GM18951 (cell line): ENCODE measurements around the gene MBOAT7.

ENCODE experiments used
- POLR2A ChIP-seq: IDR thresholded peaks from 4 replicates; pipeline ENCODE4 v1.6.1; 2011; ENCODE audit warnings: mild to moderate bottlenecking; ENCODE audit not compliant: insufficient read length, insufficient read depth; ENCODE audit errors: extremely low read depth
- in situ Hi-C: fragments of 300-500 bp; cut with MboI; formaldehyde crosslinking; loops from one replicate; pipeline ENCODE4 v1.12.0; 2022; ENCODE audit warnings: low sequenced_read_pairs, mixed read lengths, inconsistent platforms; ENCODE audit not compliant: unreplicated experiment

Gene MBOAT7

GRCh38 chr19:54142166-54142780, 47.1 kb downstream of the MBOAT7 start:
- in situ Hi-C loops = no loop called here
- TF ChIP-seq POLR2A = no peak

GRCh38 chr19:54141356-54141755, 48.0 kb downstream of the MBOAT7 start:
- in situ Hi-C loops = no loop called here
- no peak for TF ChIP-seq POLR2A

GRCh38 chr19:54138489-54139256, 50.7 kb downstream of the MBOAT7 start:
- TF ChIP-seq POLR2A = no peak
- in situ Hi-C loops = no loop called here

- peak; percentile 79 for TF ChIP-seq POLR2A
- in situ Hi-C loops = no loop called here
These were observed 51.5 kb downstream of the MBOAT7 start, which contains the start of gene CNOT3 for GRCh38 chr19:54137699-54138488. CNOT3 (plus strand) TSS chr19:54137762; CDS start chr19:54142979, 5,217 bp downstream.

- peak; percentile 85 for TF ChIP-seq POLR2A
- in situ Hi-C loops = no loop called here
These were observed 52.3 kb downstream of the MBOAT7 start for GRCh38 chr19:54136864-54137698.

GRCh38 chr19:54136086-54136863, 53.1 kb downstream of the MBOAT7 start:
- in situ Hi-C loops = no loop called here
- TF ChIP-seq POLR2A = no peak

GRCh38 chr19:54133957-54134590, 55.3 kb downstream of the MBOAT7 start:
- in situ Hi-C loops = no loop called here

GRCh38 chr19:54133312-54133956, 55.9 kb downstream of the MBOAT7 start:
- no peak for TF ChIP-seq POLR2A
- in situ Hi-C loops = no loop called here

More at GRCh38 chr19:54133957-54134590, 55.3 kb downstream of the MBOAT7 start:
- no peak for TF ChIP-seq POLR2A

- TF ChIP-seq POLR2A = no peak
- in situ Hi-C loops = no loop called here
These were observed 59.8 kb downstream of the MBOAT7 start for GRCh38 chr19:54129617-54129996.

GRCh38 chr19:54128796-54129616, 60.4 kb downstream of the MBOAT7 start:
- TF ChIP-seq POLR2A = no peak
- in situ Hi-C loops = no loop called here

- in situ Hi-C loops = no loop called here
- no peak for TF ChIP-seq POLR2A
These were observed 61.0 kb downstream of the MBOAT7 start for GRCh38 chr19:54128441-54128725.
